Measurements from ENCODE around the gene LPAR1.

The LPAR1 gene

GRCh38 chr9:110900456-110900855 lies 137.8 kb downstream of the LPAR1 start:
- H4K20me1 ChIP-seq (ENCODE audit: insufficient read depth, low read length) = no peaks in the 10 kb centered on the region
- no peaks in the 10 kb centered on the region for H3K36me3 ChIP-seq (replicated peaks; ENCODE audit: insufficient read depth, low read length)
- no peak for DNase-seq
- no peaks in the 10 kb centered on the region for H3F3A ChIP-seq (ENCODE audit: insufficient read depth, low read length)
- no peaks in the 10 kb centered on the region for H3K27me3 ChIP-seq (replicated peaks; ENCODE audit: insufficient read depth, low read length)
- H3K4me1 ChIP-seq (ENCODE audit: low read length) = no peaks in the 10 kb centered on the region
- no peaks in the 10 kb centered on the region for H3K9me3 ChIP-seq (replicated peaks; ENCODE audit: insufficient read depth, low read length)
- H3K4me3 ChIP-seq (ENCODE audit: low read length) = no peak overlapping the region
- TF ChIP-seq EZH2phosphoT487 (IDR thresholded peaks at IDR 0.05; ENCODE audit: low read length) (no peak), EZH2 (optimal IDR thresholded peaks at IDR 0.05; ENCODE audit: low read depth, low read length) (no peak), CTCF (IDR thresholded peaks at IDR 0.05; ENCODE audit: low read length) (no peak)
- H2AFZ ChIP-seq (ENCODE audit: low read length) = no peak overlapping the region
- no peak overlapping the region for H3K9ac ChIP-seq (ENCODE audit: low read length)
- no peak overlapping the region for H3K27ac ChIP-seq (ENCODE audit: low read length)
- H3K9me2 ChIP-seq (replicated peaks; ENCODE audit: insufficient read depth, low read length) = no peaks in the 10 kb centered on the region
- no peak overlapping the region for H3K4me2 ChIP-seq (ENCODE audit: low read depth, low read length)
- H3K79me2 ChIP-seq (ENCODE audit: low read length) = no peaks in the 10 kb centered on the region

GRCh38 chr9:110898866-110899265 lies 139.4 kb downstream of the LPAR1 start:
- no peaks in the 10 kb centered on the region for H3K4me1 ChIP-seq (ENCODE audit: low read length)
- H3K36me3 ChIP-seq (replicated peaks; ENCODE audit: insufficient read depth, low read length) = no peaks in the 10 kb centered on the region
- H4K20me1 ChIP-seq (ENCODE audit: insufficient read depth, low read length) = no peaks in the 10 kb centered on the region
- no peaks in the 10 kb centered on the region for H3K79me2 ChIP-seq (ENCODE audit: low read length)
- no peaks in the 10 kb centered on the region for H3F3A ChIP-seq (ENCODE audit: insufficient read depth, low read length)
- no peak for TF ChIP-seq EZH2phosphoT487 (IDR thresholded peaks at IDR 0.05; ENCODE audit: low read length)
- TF ChIP-seq EZH2 (optimal IDR thresholded peaks at IDR 0.05; ENCODE audit: low read depth, low read length) = no peak
- TF ChIP-seq CTCF (IDR thresholded peaks at IDR 0.05; ENCODE audit: low read length) = no peak
- H3K27me3 ChIP-seq (replicated peaks; ENCODE audit: insufficient read depth, low read length) = no peaks in the 10 kb centered on the region
- no peak overlapping the region for H3K4me2 ChIP-seq (ENCODE audit: low read depth, low read length)
- no peak overlapping the region for H3K4me3 ChIP-seq (ENCODE audit: low read length)
- no peak for DNase-seq
- H3K27ac ChIP-seq (ENCODE audit: low read length) = no peak overlapping the region
- no peaks in the 10 kb centered on the region for H3K9me3 ChIP-seq (replicated peaks; ENCODE audit: insufficient read depth, low read length)
- H3K9ac ChIP-seq (ENCODE audit: low read length) = no peak overlapping the region
- H2AFZ ChIP-seq (ENCODE audit: low read length) = no peak overlapping the region
- H3K9me2 ChIP-seq (replicated peaks; ENCODE audit: insufficient read depth, low read length) = no peaks in the 10 kb centered on the region

- no peaks in the 10 kb centered on the region for H3K79me2 ChIP-seq (ENCODE audit: low read length)
- no peak for DNase-seq
- no peaks in the 10 kb centered on the region for H3F3A ChIP-seq (ENCODE audit: insufficient read depth, low read length)
- H3K36me3 ChIP-seq (replicated peaks; ENCODE audit: insufficient read depth, low read length) = no peaks in the 10 kb centered on the region
- H3K9ac ChIP-seq (ENCODE audit: low read length) = no peak overlapping the region
- TF ChIP-seq CTCF (IDR thresholded peaks at IDR 0.05; ENCODE audit: low read length) = no peak
- no peak for TF ChIP-seq EZH2phosphoT487 (IDR thresholded peaks at IDR 0.05; ENCODE audit: low read length)
- TF ChIP-seq EZH2 (optimal IDR thresholded peaks at IDR 0.05; ENCODE audit: low read depth, low read length) = no peak
- H3K4me1 ChIP-seq (ENCODE audit: low read length) = no peaks in the 10 kb centered on the region
- no peaks in the 10 kb centered on the region for H3K9me3 ChIP-seq (replicated peaks; ENCODE audit: insufficient read depth, low read length)
- no peaks in the 10 kb centered on the region for H3K27me3 ChIP-seq (replicated peaks; ENCODE audit: insufficient read depth, low read length)
- H3K27ac ChIP-seq (ENCODE audit: low read length) = no peak overlapping the region
- no peak overlapping the region for H3K4me2 ChIP-seq (ENCODE audit: low read depth, low read length)
- H3K4me3 ChIP-seq (ENCODE audit: low read length) = no peak overlapping the region
- H3K9me2 ChIP-seq (replicated peaks; ENCODE audit: insufficient read depth, low read length) = no peaks in the 10 kb centered on the region
- no peak overlapping the region for H2AFZ ChIP-seq (ENCODE audit: low read length)
- H4K20me1 ChIP-seq (ENCODE audit: insufficient read depth, low read length) = no peaks in the 10 kb centered on the region
Observed at GRCh38 chr9:110898358-110898757, 139.9 kb downstream of the LPAR1 start.

Data from MM.1S (cell line).